ENCODE data around the gene PCK2. TPM values are rescaled to one million over a fixed set of nuclear protein-coding genes. Genes with fewer than 3 reads are reported as not detected.

The PCK2 gene
- total and polyA plus RNA-seq, 2 of the 13 experiments (the other 11 are each of a cell fraction or from before 2014, with no cell fraction given): 129 to 272 TPM

DNA sequence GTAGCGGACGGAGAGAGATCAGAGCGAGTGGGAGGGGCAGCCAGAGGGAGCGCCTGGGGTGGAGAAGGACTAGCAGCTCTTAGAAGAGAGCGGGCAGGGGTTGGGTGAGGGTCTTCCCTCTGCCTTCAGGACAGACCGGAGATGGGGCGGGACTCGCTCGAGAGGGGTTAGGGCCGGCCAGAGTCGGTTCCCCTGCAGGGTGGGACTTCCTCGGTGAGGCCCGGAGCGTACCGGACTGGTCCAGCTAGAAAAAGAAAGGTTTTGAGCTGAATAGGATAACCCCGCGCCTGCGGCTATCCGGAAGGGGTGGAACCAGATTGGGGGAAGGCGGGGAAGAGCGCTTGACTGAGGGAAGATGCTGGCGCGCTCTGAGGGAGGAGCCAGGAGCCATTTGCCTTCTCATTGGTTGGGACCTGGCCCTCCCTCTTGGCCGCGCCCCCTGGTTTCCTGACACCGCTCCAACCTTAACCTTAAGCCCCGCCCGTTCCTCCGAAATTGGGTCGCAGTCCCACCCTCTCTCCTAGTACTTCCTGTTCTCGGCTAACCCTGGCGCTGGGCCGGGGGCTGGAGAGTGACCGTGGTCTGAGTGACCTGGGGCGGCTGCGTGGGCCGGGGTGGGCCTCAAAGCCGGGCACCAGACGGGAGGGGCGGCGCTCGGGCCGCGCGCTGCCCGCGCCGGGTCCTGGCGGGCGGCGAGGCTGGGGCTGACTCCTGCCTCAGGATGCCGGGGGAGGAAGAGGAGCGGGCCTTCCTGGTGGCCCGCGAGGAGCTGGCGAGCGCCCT, 53.1 kb downstream of the PCK2 start, which contains the start of gene RNF31 (continued):
- TF ChIP-seq ZFP36L2 (CRISPR knock-in tag; IDR thresholded peaks at IDR 0.05) (no peak; the same call in 1 of the 2 replicates), ZNF850 (CRISPR knock-in tag; conservative IDR thresholded peaks at IDR 0.05) (no peak), ZNF83 (CRISPR knock-in tag; IDR thresholded peaks at IDR 0.05; ENCODE audit: borderline replicate concordance) (peak; percentile 84; the same call in 1 of the 2 replicates), NFATC3 (CRISPR knock-in tag; IDR thresholded peaks at IDR 0.05) (no peak; the same call in 1 of the 2 replicates), ZNF12 (CRISPR knock-in tag; IDR thresholded peaks at IDR 0.05) (no peak), ZNF253 (CRISPR knock-in tag; IDR thresholded peaks at IDR 0.05; ENCODE audit: borderline replicate concordance) (peak; percentile 97; the same call in 1 of the 2 replicates), SMAD1 (CRISPR knock-in tag; IDR thresholded peaks at IDR 0.05; ENCODE audit: borderline replicate concordance, low read depth) (peak; percentile 26; the same call in 1 of the 2 replicates), MLLT10 (CRISPR knock-in tag; IDR thresholded peaks at IDR 0.05) (0 out of 2 replicates have a peak, but pooled peaks have one; percentile 33), ZSCAN12 (CRISPR knock-in tag; IDR thresholded peaks at IDR 0.05) (peak; percentile 96; the same call in 1 of the 2 replicates), ZBTB1 (CRISPR knock-in tag; IDR thresholded peaks at IDR 0.05; ENCODE audit: borderline replicate concordance) (no peak), ZFP1 (CRISPR knock-in tag; IDR thresholded peaks at IDR 0.05) (no peak), ZSCAN9 (CRISPR knock-in tag; IDR thresholded peaks at IDR 0.05; ENCODE audit: borderline replicate concordance) (no peak), RCOR2 (CRISPR knock-in tag; IDR thresholded peaks at IDR 0.05) (peak; percentile 75; the same call in 1 of the 2 replicates), ZNF816 (CRISPR knock-in tag; IDR thresholded peaks at IDR 0.05; ENCODE audit: borderline replicate concordance) (no peak)
- TF ChIP-seq, protein P1, sequence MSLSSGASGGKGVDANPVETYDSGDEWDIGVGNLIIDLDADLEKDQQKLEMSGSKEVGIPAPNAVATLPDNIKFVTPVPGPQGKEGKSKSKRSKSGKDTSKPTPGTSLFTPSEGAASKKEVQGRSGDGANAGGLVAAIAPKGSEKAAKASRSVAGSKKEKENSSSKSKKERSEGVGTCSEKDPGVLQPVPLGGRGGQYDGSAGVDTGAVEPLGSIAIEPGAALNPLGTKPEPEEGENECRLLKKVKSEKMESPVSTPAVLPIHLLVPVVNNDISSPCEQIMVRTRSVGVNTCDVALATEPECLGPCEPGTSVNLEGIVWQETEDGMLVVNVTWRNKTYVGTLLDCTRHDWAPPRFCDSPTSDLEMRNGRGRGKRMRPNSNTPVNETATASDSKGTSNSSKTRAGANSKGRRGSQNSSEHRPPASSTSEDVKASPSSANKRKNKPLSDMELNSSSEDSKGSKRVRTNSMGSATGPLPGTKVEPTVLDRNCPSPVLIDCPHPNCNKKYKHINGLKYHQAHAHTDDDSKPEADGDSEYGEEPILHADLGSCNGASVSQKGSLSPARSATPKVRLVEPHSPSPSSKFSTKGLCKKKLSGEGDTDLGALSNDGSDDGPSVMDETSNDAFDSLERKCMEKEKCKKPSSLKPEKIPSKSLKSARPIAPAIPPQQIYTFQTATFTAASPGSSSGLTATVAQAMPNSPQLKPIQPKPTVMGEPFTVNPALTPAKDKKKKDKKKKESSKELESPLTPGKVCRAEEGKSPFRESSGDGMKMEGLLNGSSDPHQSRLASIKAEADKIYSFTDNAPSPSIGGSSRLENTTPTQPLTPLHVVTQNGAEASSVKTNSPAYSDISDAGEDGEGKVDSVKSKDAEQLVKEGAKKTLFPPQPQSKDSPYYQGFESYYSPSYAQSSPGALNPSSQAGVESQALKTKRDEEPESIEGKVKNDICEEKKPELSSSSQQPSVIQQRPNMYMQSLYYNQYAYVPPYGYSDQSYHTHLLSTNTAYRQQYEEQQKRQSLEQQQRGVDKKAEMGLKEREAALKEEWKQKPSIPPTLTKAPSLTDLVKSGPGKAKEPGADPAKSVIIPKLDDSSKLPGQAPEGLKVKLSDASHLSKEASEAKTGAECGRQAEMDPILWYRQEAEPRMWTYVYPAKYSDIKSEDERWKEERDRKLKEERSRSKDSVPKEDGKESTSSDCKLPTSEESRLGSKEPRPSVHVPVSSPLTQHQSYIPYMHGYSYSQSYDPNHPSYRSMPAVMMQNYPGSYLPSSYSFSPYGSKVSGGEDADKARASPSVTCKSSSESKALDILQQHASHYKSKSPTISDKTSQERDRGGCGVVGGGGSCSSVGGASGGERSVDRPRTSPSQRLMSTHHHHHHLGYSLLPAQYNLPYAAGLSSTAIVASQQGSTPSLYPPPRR (CRISPR knock-in tag; IDR thresholded peaks at IDR 0.05; ENCODE audit: borderline replicate concordance): 0 out of 2 replicates have a peak, but pooled peaks have one; percentile 5
- TF ChIP-seq, protein P2, sequence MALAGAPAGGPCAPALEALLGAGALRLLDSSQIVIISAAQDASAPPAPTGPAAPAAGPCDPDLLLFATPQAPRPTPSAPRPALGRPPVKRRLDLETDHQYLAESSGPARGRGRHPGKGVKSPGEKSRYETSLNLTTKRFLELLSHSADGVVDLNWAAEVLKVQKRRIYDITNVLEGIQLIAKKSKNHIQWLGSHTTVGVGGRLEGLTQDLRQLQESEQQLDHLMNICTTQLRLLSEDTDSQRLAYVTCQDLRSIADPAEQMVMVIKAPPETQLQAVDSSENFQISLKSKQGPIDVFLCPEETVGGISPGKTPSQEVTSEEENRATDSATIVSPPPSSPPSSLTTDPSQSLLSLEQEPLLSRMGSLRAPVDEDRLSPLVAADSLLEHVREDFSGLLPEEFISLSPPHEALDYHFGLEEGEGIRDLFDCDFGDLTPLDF (CRISPR knock-in tag; IDR thresholded peaks at IDR 0.05): peak; percentile 46
- TF ChIP-seq, protein P3, sequence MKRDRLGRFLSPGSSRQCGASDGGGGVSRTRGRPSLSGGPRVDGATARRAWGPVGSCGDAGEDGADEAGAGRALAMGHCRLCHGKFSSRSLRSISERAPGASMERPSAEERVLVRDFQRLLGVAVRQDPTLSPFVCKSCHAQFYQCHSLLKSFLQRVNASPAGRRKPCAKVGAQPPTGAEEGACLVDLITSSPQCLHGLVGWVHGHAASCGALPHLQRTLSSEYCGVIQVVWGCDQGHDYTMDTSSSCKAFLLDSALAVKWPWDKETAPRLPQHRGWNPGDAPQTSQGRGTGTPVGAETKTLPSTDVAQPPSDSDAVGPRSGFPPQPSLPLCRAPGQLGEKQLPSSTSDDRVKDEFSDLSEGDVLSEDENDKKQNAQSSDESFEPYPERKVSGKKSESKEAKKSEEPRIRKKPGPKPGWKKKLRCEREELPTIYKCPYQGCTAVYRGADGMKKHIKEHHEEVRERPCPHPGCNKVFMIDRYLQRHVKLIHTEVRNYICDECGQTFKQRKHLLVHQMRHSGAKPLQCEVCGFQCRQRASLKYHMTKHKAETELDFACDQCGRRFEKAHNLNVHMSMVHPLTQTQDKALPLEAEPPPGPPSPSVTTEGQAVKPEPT (CRISPR knock-in tag; IDR thresholded peaks at IDR 0.05; ENCODE audit: low read depth): 0 out of 2 replicates have a peak, but pooled peaks have one; percentile 52
- TF ChIP-seq, protein P4, sequence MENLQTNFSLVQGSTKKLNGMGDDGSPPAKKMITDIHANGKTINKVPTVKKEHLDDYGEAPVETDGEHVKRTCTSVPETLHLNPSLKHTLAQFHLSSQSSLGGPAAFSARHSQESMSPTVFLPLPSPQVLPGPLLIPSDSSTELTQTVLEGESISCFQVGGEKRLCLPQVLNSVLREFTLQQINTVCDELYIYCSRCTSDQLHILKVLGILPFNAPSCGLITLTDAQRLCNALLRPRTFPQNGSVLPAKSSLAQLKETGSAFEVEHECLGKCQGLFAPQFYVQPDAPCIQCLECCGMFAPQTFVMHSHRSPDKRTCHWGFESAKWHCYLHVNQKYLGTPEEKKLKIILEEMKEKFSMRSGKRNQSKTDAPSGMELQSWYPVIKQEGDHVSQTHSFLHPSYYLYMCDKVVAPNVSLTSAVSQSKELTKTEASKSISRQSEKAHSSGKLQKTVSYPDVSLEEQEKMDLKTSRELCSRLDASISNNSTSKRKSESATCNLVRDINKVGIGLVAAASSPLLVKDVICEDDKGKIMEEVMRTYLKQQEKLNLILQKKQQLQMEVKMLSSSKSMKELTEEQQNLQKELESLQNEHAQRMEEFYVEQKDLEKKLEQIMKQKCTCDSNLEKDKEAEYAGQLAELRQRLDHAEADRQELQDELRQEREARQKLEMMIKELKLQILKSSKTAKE (CRISPR knock-in tag; IDR thresholded peaks at IDR 0.05; ENCODE audit: borderline replicate concordance): no peak
- TF ChIP-seq, protein P5, sequence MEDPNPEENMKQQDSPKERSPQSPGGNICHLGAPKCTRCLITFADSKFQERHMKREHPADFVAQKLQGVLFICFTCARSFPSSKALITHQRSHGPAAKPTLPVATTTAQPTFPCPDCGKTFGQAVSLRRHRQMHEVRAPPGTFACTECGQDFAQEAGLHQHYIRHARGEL (CRISPR knock-in tag; IDR thresholded peaks at IDR 0.05): no peak
